GM10248 (cell line): ENCODE measurements around the gene RNF187.

ENCODE experiments used
- CTCF ChIA-PET: fragments of 300-600 bp; sonication (Branson Sonifier 250); formaldehyde crosslinking; extraction: SDS; loops from one replicate; lab custom pipeline; 2021; ENCODE audit warnings: antibody characterized with exemption; lab: Yijun Ruan, JAX
- POLR2A ChIA-PET: fragments of 350-650 bp; sonication (Branson Sonifier 250); formaldehyde crosslinking; extraction: SDS; loops from one replicate; lab custom pipeline; 2020; ENCODE audit warnings: antibody characterized with exemption; lab: Yijun Ruan, JAX
- DNase-seq: peaks from one replicate; pipeline ENCODE4 v3.0.0; 2012; ENCODE audit errors: extremely low spot score
- TF ChIP-seq, protein P1 (sequence below): IDR thresholded peaks from 2 replicates; pipeline ENCODE4 v1.5.1; 2012; ENCODE audit warnings: mild to moderate bottlenecking, low read depth; ENCODE audit errors: extremely low read depth, missing control alignments, control extremely low read depth

The RNF187 gene

GRCh38 chr1:228445843-228446650 is 41.1 kb upstream of the RNF187 start:
- POLR2A ChIA-PET = interaction anchor here (0.7 kb wide), 1 partner anchor 19 kb away, joined by 4 read pairs; no protein-coding TSS in a partner anchor
- DNase-seq = peak; percentile 78
- TF ChIP-seq, protein P1, sequence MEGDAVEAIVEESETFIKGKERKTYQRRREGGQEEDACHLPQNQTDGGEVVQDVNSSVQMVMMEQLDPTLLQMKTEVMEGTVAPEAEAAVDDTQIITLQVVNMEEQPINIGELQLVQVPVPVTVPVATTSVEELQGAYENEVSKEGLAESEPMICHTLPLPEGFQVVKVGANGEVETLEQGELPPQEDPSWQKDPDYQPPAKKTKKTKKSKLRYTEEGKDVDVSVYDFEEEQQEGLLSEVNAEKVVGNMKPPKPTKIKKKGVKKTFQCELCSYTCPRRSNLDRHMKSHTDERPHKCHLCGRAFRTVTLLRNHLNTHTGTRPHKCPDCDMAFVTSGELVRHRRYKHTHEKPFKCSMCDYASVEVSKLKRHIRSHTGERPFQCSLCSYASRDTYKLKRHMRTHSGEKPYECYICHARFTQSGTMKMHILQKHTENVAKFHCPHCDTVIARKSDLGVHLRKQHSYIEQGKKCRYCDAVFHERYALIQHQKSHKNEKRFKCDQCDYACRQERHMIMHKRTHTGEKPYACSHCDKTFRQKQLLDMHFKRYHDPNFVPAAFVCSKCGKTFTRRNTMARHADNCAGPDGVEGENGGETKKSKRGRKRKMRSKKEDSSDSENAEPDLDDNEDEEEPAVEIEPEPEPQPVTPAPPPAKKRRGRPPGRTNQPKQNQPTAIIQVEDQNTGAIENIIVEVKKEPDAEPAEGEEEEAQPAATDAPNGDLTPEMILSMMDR = no peak
- CTCF ChIA-PET = interaction anchor here (0.7 to 1.9 kb wide), 4 partner anchors 11 to 26 kb away, joined by 3 to 4 read pairs (median 3); a partner anchor contains a TSS

GRCh38 chr1:228446852-228447251 is 40.3 kb upstream of the RNF187 start:
- TF ChIP-seq, protein P1 = no peak
- CTCF ChIA-PET = interaction anchor here (1.4 kb wide), 1 partner anchor 10 kb away, joined by 3 read pairs; a partner anchor contains a TSS
- POLR2A ChIA-PET = interaction anchor here (0.7 kb wide), 1 partner anchor 20 kb away, joined by 4 read pairs; no protein-coding TSS in a partner anchor
- DNase-seq = no peak

- CTCF ChIA-PET = interaction anchor here (2.0 kb wide), 1 partner anchor 24 kb away, joined by 7 read pairs; no protein-coding TSS in a partner anchor
- POLR2A ChIA-PET = interaction anchor here (1.1 kb wide), 1 partner anchor 9 kb away, joined by 4 read pairs; a partner anchor contains a TSS
Measured at GRCh38 chr1:228448372-228448771, 38.8 kb upstream of the RNF187 start.

DNA sequence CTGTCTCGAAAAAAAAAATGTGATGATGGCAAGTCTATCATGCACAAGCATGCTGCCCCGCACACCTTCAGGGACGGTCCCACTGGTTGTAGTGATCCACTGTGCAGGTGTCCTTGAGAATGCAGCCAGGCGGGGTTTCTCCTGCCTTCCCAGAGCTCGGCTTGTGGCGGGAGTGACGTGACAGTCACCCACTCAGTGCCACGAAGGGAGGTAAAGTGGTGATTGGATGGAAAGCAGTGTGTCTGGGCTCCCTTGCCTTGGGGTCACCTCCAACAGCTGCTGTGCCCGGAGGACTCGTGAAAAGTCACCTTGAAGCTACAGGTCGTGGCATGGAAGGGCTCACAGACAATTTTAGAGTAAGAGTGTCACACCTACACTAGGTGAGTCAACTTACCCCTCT is 37.0 kb upstream of the RNF187 start:
- TF ChIP-seq, protein P1 = no peak
- CTCF ChIA-PET = interaction anchor here (0.9 to 1.5 kb wide), 4 partner anchors 8 to 66 kb away, joined by 3 to 4 read pairs (median 4); a partner anchor contains a TSS
- POLR2A ChIA-PET = no interaction called here
- no peak for DNase-seq

More at GRCh38 chr1:228448372-228448771, 38.8 kb upstream of the RNF187 start:
- DNase-seq = no peak
- TF ChIP-seq, protein P1 = no peak

GRCh38 chr1:228452194-228453021 is 34.8 kb upstream of the RNF187 start:
- CTCF ChIA-PET = interaction anchor here (1.1 kb wide), 1 partner anchor 49 kb away, joined by 3 read pairs; no protein-coding TSS in a partner anchor
- TF ChIP-seq, protein P1 = no peak
- no peak for DNase-seq
- POLR2A ChIA-PET = interaction anchor here (0.5 kb wide), 1 partner anchor 45 kb away, joined by 13 read pairs; the partner anchor contains the start of gene TRIM11

DNA sequence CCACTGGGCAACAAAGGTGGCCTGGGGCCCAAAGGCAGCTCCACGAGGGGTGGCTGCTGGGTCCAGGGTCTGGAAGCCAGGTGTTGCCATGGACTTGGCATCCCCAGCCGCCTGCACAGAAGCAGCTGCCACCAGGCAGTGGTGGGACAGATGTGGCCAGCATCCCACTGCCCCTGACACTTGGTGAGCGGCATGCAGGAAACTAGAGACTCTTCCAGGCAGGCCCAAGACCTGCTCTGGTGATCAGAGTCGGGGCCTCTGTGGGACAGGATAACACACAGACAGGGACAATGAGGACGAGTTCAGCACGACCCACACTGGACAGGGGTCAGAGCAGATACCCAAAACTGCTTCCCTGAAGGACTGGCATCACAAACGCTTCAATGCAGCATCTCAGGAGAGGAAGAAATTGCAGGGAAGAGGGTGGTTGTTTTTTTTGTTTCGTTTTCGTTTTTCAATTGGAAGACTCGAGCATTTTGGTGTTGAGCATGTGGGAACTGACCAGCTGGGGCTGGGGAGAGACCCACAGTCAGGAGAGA is 34.1 kb upstream of the RNF187 start:
- DNase-seq = no peak
- POLR2A ChIA-PET = interaction anchor here (0.5 kb wide), 1 partner anchor 46 kb away, joined by 13 read pairs; the partner anchor contains the start of gene TRIM11
- CTCF ChIA-PET = interaction anchor here (1.1 kb wide), 1 partner anchor 48 kb away, joined by 3 read pairs; no protein-coding TSS in a partner anchor
- TF ChIP-seq, protein P1 = no peak
